ENCODE measurements around the gene SMIM15.

- TF ChIP-seq CTCF (IDR thresholded peaks at IDR 0.05): no peak
- TF ChIP-seq SIN3A (IDR thresholded peaks at IDR 0.05; ENCODE audit: borderline replicate concordance, low read depth, low read length): no peak
- TF ChIP-seq, protein P1, sequence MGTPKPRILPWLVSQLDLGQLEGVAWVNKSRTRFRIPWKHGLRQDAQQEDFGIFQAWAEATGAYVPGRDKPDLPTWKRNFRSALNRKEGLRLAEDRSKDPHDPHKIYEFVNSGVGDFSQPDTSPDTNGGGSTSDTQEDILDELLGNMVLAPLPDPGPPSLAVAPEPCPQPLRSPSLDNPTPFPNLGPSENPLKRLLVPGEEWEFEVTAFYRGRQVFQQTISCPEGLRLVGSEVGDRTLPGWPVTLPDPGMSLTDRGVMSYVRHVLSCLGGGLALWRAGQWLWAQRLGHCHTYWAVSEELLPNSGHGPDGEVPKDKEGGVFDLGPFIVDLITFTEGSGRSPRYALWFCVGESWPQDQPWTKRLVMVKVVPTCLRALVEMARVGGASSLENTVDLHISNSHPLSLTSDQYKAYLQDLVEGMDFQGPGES (IDR thresholded peaks at IDR 0.05; ENCODE audit: low read depth, low read length): no peak
- no peak for TF ChIP-seq RCOR1 (IDR thresholded peaks at IDR 0.05; ENCODE audit: low read length)
- no peak for TF ChIP-seq USF2 (IDR thresholded peaks at IDR 0.05; ENCODE audit: borderline replicate concordance, low read depth, low read length)
- TF ChIP-seq, protein P2, sequence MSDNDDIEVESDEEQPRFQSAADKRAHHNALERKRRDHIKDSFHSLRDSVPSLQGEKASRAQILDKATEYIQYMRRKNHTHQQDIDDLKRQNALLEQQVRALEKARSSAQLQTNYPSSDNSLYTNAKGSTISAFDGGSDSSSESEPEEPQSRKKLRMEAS (IDR thresholded peaks at IDR 0.05; ENCODE audit: low read depth): no peak
- TF ChIP-seq TAF1 (IDR thresholded peaks at IDR 0.05; ENCODE audit: borderline replicate concordance, low read depth, low read length): no peak
Observed at GRCh38 chr5:61198606-61199005, 36.3 kb upstream of the SMIM15 start.
